ENCODE results near the gene SLC17A4.

Gene SLC17A4

GRCh38 chr6:25754535-25754934 lies at the start of gene SLC17A4:
Gene SLC17A4 (plus strand): TSS chr6:25754742. CDS start chr6:25761963, 7,221 bp downstream.
- TF ChIP-seq CTCF (IDR thresholded peaks at IDR 0.05; ENCODE audit: control extremely low read depth, extremely low read depth, low read depth, missing control alignments) = no peak
- ChIA-PET CTCF (interaction anchor here (1.0 kb wide), 1 partner anchor 9 kb away, joined by 3 read pairs; no protein-coding TSS in a partner anchor), POLR2A (no interaction called here)
- no peak for DNase-seq (ENCODE audit: extremely low spot score)

- no peak for TF ChIP-seq CTCF (IDR thresholded peaks at IDR 0.05; ENCODE audit: control extremely low read depth, extremely low read depth, low read depth, missing control alignments)
- POLR2A ChIA-PET = no interaction called here
- DNase-seq (ENCODE audit: extremely low spot score) = no peak
- CTCF ChIA-PET = interaction anchor here (1.4 to 1.9 kb wide), 6 partner anchors 9 to 25 kb away, joined by 4 to 8 read pairs (median 6); no protein-coding TSS in a partner anchor
Observed at GRCh38 chr6:25706314-25707014, 48.1 kb upstream of the SLC17A4 start.

GRCh38 chr6:25709761-25710160 lies 44.8 kb upstream of the SLC17A4 start:
- ChIA-PET POLR2A (no interaction called here), CTCF (interaction anchor here (1.9 to 2.4 kb wide), 2 partner anchors 8 to 10 kb away, joined by 6 to 9 read pairs; no protein-coding TSS in a partner anchor)
- no peak for TF ChIP-seq CTCF (IDR thresholded peaks at IDR 0.05; ENCODE audit: control extremely low read depth, extremely low read depth, low read depth, missing control alignments)
- DNase-seq (ENCODE audit: extremely low spot score) = no peak

- no peak for TF ChIP-seq CTCF (IDR thresholded peaks at IDR 0.05; ENCODE audit: control extremely low read depth, extremely low read depth, low read depth, missing control alignments)
- no peak for DNase-seq (ENCODE audit: extremely low spot score)
Observed at GRCh38 chr6:25710287-25710686, 44.3 kb upstream of the SLC17A4 start.

GRCh38 chr6:25713824-25714223 lies 40.7 kb upstream of the SLC17A4 start:
- CTCF ChIA-PET = interaction anchor here (1.3 kb wide), 1 partner anchor 14 kb away, joined by 3 read pairs; no protein-coding TSS in a partner anchor
- DNase-seq (ENCODE audit: extremely low spot score) = no peak
- no peak for TF ChIP-seq CTCF (IDR thresholded peaks at IDR 0.05; ENCODE audit: control extremely low read depth, extremely low read depth, low read depth, missing control alignments)
- POLR2A ChIA-PET = no interaction called here

More at GRCh38 chr6:25710287-25710686, 44.3 kb upstream of the SLC17A4 start:
- CTCF ChIA-PET = interaction anchor here (1.9 to 2.4 kb wide), 2 partner anchors 8 to 10 kb away, joined by 6 to 9 read pairs; no protein-coding TSS in a partner anchor
- POLR2A ChIA-PET = no interaction called here

- POLR2A ChIA-PET = no interaction called here
- no peak for TF ChIP-seq CTCF (IDR thresholded peaks at IDR 0.05; ENCODE audit: control extremely low read depth, extremely low read depth, low read depth, missing control alignments)
- CTCF ChIA-PET = interaction anchor here (0.7 to 2.2 kb wide), 4 partner anchors 8 to 491 kb away, joined by 3 to 8 read pairs (median 4); no protein-coding TSS in a partner anchor
- no peak for DNase-seq (ENCODE audit: extremely low spot score)
Observed at GRCh38 chr6:25714765-25715164, 39.8 kb upstream of the SLC17A4 start.
